Esophagus squamous epithelium (tissue), 4 donors: ENCODE measurements around the gene ABCC1.

Source experiments
- POLR2A ChIP-seq, 4 donors: fragments of 450-650 bp; IDR thresholded peaks; one replicate each; pipeline ENCODE4 v1.6.1; 2017; ENCODE audit warnings: antibody characterized with exemption in 4 of 4, mild to moderate bottlenecking in 4 of 4, moderate library complexity in 3 of 4
- TF ChIP-seq, protein P1 (sequence below), 6 experiments: fragments of 450-650 bp in 4 of 6; fragments of 200-600 bp in 2 of 6; sonication (generic) in 2 of 6; IDR thresholded peaks; one replicate each; pipeline ENCODE4 v1.5.1; 2016 to 2019; ENCODE audit warnings: antibody characterized with exemption in 6 of 6, mild to moderate bottlenecking in 4 of 6, moderate library complexity in 4 of 6

DNA sequence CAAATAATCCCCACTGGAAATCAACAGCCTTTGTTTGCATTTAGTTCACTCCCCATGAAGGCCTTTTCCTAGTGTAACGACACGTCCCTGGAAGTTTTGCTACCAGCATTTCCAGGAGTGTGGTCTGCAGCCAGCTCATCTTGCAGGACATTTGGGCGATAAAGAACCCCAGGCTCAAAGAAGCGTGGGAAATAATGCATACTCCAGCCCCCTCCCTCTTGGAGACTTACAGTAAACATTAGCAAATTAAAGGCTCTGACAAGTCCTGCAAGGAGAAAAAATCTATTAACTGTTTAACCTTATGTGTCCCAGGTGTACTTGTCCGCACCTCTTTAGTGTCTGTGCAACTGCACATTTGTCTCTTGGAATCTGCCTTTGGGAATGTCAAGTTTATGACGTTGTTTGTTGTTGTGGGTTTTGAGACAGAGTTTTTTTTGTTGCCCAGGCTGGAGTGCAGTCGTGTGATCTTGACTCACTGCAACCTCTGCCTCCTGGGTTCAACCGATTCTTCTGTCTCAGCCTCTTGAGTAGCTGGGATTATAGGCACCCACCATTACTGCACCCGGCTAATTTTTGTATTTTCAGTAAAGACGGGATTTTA, 131.1 kb downstream of the ABCC1 start:
- no peak for TF ChIP-seq POLR2A (IDR thresholded peaks at IDR 0.05)
- TF ChIP-seq, protein P1, sequence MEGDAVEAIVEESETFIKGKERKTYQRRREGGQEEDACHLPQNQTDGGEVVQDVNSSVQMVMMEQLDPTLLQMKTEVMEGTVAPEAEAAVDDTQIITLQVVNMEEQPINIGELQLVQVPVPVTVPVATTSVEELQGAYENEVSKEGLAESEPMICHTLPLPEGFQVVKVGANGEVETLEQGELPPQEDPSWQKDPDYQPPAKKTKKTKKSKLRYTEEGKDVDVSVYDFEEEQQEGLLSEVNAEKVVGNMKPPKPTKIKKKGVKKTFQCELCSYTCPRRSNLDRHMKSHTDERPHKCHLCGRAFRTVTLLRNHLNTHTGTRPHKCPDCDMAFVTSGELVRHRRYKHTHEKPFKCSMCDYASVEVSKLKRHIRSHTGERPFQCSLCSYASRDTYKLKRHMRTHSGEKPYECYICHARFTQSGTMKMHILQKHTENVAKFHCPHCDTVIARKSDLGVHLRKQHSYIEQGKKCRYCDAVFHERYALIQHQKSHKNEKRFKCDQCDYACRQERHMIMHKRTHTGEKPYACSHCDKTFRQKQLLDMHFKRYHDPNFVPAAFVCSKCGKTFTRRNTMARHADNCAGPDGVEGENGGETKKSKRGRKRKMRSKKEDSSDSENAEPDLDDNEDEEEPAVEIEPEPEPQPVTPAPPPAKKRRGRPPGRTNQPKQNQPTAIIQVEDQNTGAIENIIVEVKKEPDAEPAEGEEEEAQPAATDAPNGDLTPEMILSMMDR (IDR thresholded peaks at IDR 0.05) = no peak
